Panc1 (cell line): Measurements from ENCODE around the gene HOXA9. TPM values are rescaled to one million over a fixed set of nuclear protein-coding genes. Genes with fewer than 3 reads are reported as not detected.

ENCODE experiments used
- ATAC-seq: fragments of 200-7000 bp; cut with Tn5 transposase; 2 replicates; pipeline ENCODE4 v1.9.1; 2020; ENCODE audit warnings: mild to moderate bottlenecking, moderate library complexity
- BruUV-seq: library from RNA; stranded (reverse); fragments of 400-500 nt; replicated peaks from 2 replicates; lab custom pipeline; 2021; lab: Mats Ljungman, UMichigan
- CTCF ChIA-PET: fragments of 300-600 bp; sonication (Branson Sonifier 250); formaldehyde crosslinking; loops from one replicate; lab custom pipeline; 2022; ENCODE audit warnings: antibody characterized with exemption; lab: Charles Lee
- POLR2A ChIA-PET: fragments of 300-600 bp; sonication (Branson Sonifier 250); formaldehyde crosslinking; loops from one replicate; lab custom pipeline; 2022; ENCODE audit warnings: antibody characterized with exemption; lab: Charles Lee
- DNase-seq: peaks from one replicate; pipeline ENCODE4 v3.0.0-alpha.2; 2010; ENCODE audit warnings: low read depth, low spot score
- H3K27ac ChIP-seq: 2 replicates; pipeline ENCODE4 v1.5.1; 2011; ENCODE audit warnings: mild to moderate bottlenecking, low read length, inconsistent platforms
- H3K27me3 ChIP-seq: fragments of 200-500 bp; sonication (Bioruptor generic); 2 replicates; pipeline ENCODE4 v1.6.0; 2014; ENCODE audit warnings: low read length, inconsistent platforms; ENCODE audit not compliant: control insufficient read depth, insufficient read depth
- H3K36me3 ChIP-seq: fragments of 200-500 bp; sonication (Bioruptor generic); 2 replicates; pipeline ENCODE4 v1.5.1; 2014; ENCODE audit warnings: inconsistent platforms, mild to moderate bottlenecking, low read length, moderate library complexity; ENCODE audit not compliant: control insufficient read depth, insufficient read depth
- H3K4me1 ChIP-seq: 2 replicates; pipeline ENCODE4 v1.5.1; 2011; ENCODE audit warnings: inconsistent platforms, mild to moderate bottlenecking, low read length, moderate library complexity; ENCODE audit not compliant: control insufficient read depth, insufficient read depth
- H3K4me3 ChIP-seq, 2 experiments: 2 replicates each; pipeline ENCODE4 v1.5.1; 2011 to 2012; ENCODE audit warnings: low read depth in 2 of 2, low read length in 2 of 2, mild to moderate bottlenecking in 2 of 2, inconsistent platforms in 1 of 2, moderate library complexity in 1 of 2
- H3K9me3 ChIP-seq: fragments of 200-500 bp; sonication (Bioruptor generic); 2 replicates; pipeline ENCODE4 v1.5.1; 2014; ENCODE audit warnings: low read depth, mild to moderate bottlenecking, inconsistent platforms, low read length, moderate library complexity; ENCODE audit not compliant: control insufficient read depth, insufficient read depth
- POLR2AphosphoS5 ChIP-seq: IDR thresholded peaks from 2 replicates; pipeline ENCODE4 v1.6.1; 2012; ENCODE audit warnings: mild to moderate bottlenecking, low read depth, low read length, moderate library complexity
- SIN3A ChIP-seq: IDR thresholded peaks from 2 replicates; pipeline ENCODE4 v1.6.1; 2012; ENCODE audit warnings: low read depth, mild to moderate bottlenecking, low read length, moderate library complexity, borderline replicate concordance; ENCODE audit not compliant: insufficient read depth
- TCF7L2 ChIP-seq: IDR thresholded peaks from 2 replicates; pipeline ENCODE4 v1.6.1; 2011; ENCODE audit warnings: mild to moderate bottlenecking, low read depth, low read length, inconsistent platforms
- in situ Hi-C: cut with HindIII; loops from 2 replicates; pipeline ENCODE4 v1.10.0; 2016; ENCODE audit warnings: low sequenced_read_pairs, low pct_unique_long_range_greater_than_20kb
- intact Hi-C: fragments of 100-400 bp; cut with micrococcal nuclease; formaldehyde crosslinking; loops from one replicate; pipeline ENCODE4 v1.10.0; 2022; ENCODE audit not compliant: unreplicated experiment
- total RNA-seq: library from RNA; stranded (reverse); gene quantifications from one replicate; pipeline ENCODE4 v1.2.1, GENCODE V29; 2021; ENCODE audit not compliant: unreplicated experiment
- TF ChIP-seq, protein P1 (sequence below): fragments of 450-650 bp; IDR thresholded peaks from 2 replicates; pipeline ENCODE4 v1.5.1; 2017; ENCODE audit warnings: mild to moderate bottlenecking
- TF ChIP-seq, protein P2 (sequence below), 2 experiments: IDR thresholded peaks; 2 replicates each; pipeline ENCODE4 v1.6.1; 2011 to 2012; ENCODE audit warnings: low read depth in 2 of 2, control low read depth in 1 of 2, low read length in 1 of 2, mild to moderate bottlenecking in 1 of 2, moderate library complexity in 1 of 2; ENCODE audit not compliant: insufficient read depth in 1 of 2

The HOXA9 gene
- total RNA-seq, 1 experiment from 2014 or later, result not detected

DNA sequence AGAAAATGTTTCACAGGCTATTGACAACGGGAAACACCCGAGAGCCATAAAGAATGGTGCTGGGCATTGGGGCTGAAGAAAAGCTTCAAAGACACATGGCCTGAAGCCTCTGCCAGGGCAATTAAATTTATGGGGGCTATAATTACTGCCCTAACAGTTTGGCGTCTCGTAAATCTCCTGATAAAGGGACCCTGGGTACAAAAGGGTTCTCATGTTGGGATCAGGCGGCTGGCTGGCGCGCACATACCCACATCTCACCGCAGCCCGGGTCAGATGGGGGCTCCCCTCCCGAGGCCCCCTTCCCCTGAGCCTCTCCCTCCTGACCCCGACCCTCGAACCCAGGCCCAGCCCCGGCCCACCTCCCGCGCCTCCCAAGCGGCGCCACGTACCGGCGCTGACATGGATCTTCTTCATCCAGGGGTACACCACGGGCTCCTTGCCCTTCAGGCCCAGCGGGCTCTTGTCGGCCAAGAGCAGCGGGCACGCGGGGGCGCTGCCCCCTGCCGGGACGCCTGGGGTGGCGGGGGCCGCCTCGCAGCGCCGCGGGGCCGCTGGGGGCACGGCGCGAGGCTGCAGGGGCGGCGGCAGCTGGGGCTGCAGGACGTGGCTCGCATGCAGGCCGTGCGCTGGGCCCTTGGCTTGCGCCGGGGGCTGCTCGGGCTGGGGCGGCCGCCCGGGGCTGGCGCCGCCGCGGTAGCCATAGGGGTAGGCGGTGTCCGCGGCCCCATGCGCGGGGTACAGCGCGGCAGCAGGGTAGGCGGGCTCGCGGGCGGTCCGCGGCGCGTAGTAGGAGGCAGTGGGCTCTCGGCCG, 35.4 kb downstream of the HOXA9 start:
- peaks cover 74% of the 10 kb centered on the region for H3K4me1 ChIP-seq
- in situ Hi-C loops, result no loop called here
- H3K4me3 ChIP-seq, result no peak overlapping the region
- intact Hi-C loops, result no loop called here
- ATAC-seq (no peak), DNase-seq (no peak)
- no TSS peak for BruUV-seq
- CTCF ChIA-PET, result no interaction called here
- POLR2A ChIA-PET, result no interaction called here
- TF ChIP-seq, protein P1, sequence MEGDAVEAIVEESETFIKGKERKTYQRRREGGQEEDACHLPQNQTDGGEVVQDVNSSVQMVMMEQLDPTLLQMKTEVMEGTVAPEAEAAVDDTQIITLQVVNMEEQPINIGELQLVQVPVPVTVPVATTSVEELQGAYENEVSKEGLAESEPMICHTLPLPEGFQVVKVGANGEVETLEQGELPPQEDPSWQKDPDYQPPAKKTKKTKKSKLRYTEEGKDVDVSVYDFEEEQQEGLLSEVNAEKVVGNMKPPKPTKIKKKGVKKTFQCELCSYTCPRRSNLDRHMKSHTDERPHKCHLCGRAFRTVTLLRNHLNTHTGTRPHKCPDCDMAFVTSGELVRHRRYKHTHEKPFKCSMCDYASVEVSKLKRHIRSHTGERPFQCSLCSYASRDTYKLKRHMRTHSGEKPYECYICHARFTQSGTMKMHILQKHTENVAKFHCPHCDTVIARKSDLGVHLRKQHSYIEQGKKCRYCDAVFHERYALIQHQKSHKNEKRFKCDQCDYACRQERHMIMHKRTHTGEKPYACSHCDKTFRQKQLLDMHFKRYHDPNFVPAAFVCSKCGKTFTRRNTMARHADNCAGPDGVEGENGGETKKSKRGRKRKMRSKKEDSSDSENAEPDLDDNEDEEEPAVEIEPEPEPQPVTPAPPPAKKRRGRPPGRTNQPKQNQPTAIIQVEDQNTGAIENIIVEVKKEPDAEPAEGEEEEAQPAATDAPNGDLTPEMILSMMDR, result no peak
- TF ChIP-seq TCF7L2 (no peak), POLR2AphosphoS5 (no peak), SIN3A (no peak)
- TF ChIP-seq, protein P2, sequence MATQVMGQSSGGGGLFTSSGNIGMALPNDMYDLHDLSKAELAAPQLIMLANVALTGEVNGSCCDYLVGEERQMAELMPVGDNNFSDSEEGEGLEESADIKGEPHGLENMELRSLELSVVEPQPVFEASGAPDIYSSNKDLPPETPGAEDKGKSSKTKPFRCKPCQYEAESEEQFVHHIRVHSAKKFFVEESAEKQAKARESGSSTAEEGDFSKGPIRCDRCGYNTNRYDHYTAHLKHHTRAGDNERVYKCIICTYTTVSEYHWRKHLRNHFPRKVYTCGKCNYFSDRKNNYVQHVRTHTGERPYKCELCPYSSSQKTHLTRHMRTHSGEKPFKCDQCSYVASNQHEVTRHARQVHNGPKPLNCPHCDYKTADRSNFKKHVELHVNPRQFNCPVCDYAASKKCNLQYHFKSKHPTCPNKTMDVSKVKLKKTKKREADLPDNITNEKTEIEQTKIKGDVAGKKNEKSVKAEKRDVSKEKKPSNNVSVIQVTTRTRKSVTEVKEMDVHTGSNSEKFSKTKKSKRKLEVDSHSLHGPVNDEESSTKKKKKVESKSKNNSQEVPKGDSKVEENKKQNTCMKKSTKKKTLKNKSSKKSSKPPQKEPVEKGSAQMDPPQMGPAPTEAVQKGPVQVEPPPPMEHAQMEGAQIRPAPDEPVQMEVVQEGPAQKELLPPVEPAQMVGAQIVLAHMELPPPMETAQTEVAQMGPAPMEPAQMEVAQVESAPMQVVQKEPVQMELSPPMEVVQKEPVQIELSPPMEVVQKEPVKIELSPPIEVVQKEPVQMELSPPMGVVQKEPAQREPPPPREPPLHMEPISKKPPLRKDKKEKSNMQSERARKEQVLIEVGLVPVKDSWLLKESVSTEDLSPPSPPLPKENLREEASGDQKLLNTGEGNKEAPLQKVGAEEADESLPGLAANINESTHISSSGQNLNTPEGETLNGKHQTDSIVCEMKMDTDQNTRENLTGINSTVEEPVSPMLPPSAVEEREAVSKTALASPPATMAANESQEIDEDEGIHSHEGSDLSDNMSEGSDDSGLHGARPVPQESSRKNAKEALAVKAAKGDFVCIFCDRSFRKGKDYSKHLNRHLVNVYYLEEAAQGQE (IDR thresholded peaks at IDR 0.05; ENCODE audit: insufficient read depth in 1 of 2, low read depth in 2 of 2, low read length in 1 of 2), result no peak
- no peak overlapping the region; the same call in 1 of the 2 replicates for H3K27ac ChIP-seq
- H3K27me3 ChIP-seq, result no peaks in the 10 kb centered on the region
- H3K36me3 ChIP-seq, result no peaks in the 10 kb centered on the region
- no peaks in the 10 kb centered on the region for H3K9me3 ChIP-seq

DNA sequence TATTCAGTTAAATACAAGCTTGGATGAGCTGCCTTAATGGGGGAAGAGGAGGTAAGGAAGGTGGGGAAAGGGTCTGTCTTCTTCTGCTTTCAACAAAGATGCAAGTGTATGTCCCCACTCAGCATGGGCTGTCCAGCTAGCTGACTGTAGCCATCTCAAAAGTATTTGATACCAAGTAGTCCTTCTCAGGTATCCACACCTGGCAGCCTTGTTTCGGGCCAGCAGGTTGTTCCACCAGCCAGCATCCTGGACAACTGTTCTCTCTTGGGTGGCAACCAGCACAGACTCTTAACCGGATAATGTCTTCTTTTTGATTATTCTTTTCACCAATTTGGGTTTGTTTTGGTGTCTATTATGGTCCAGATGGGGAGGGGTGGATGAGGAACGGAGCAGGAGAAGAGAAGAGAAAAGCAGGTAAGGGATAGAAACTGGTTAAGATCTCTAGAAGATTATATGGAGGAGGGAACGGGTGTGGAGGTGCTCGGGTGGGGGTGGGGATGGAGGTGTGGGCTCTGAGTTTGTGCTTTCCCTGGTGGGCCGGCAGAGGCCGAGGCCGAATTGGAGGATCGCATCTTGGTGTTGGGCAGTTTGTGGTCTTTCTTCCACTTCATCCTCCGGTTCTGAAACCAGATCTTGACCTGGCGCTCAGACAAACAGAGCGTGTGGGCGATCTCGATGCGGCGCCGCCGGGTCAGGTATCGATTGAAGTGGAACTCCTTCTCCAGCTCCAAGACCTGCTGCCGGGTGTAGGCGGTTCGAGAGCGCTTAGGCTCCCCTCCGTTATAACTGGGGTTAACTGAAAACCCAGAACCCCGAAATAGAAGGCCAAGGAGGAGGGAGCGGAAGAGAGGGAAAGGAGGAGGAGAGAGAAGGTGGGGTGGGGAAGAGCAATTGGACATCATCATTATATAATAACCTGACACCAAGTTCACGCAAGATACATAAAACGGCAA, 36.3 kb downstream of the HOXA9 start:
- no peak overlapping the region for H3K4me3 ChIP-seq
- DNase-seq (no peak), ATAC-seq (no peak)
- CTCF ChIA-PET, result no interaction called here
- H3K36me3 ChIP-seq, result no peaks in the 10 kb centered on the region
- H3K27me3 ChIP-seq, result no peaks in the 10 kb centered on the region
- BruUV-seq, result no TSS peak
- H3K4me1 ChIP-seq, result peaks cover 71% of the 10 kb centered on the region
- intact Hi-C loops (no loop called here), in situ Hi-C loops (no loop called here)
- POLR2A ChIA-PET, result no interaction called here
- peak overlapping the region; percentile 99; the same call in 1 of the 2 replicates for H3K27ac ChIP-seq
- TF ChIP-seq, protein P1, result no peak
- TF ChIP-seq, protein P2 (IDR thresholded peaks at IDR 0.05; ENCODE audit: insufficient read depth in 1 of 2, low read depth in 2 of 2, low read length in 1 of 2), result no peak
- TF ChIP-seq TCF7L2, result no peak
- no peak for TF ChIP-seq POLR2AphosphoS5
- TF ChIP-seq SIN3A, result no peak
- no peaks in the 10 kb centered on the region for H3K9me3 ChIP-seq
